Stomach (tissue), 4 donors: ENCODE results near the gene EIF4A3.

Source experiments
- EP300 ChIP-seq: sonication (generic); formaldehyde crosslinking; IDR thresholded peaks from one replicate; pipeline ENCODE4 v1.6.1; 2017; ENCODE audit warnings: antibody characterized with exemption
- POLR2A ChIP-seq, 4 donors: fragments of 450-650 bp; IDR thresholded peaks; one replicate each; pipeline ENCODE4 v1.6.1; 2016; ENCODE audit warnings: antibody characterized with exemption in 4 of 4, control low read depth in 2 of 4, mild to moderate bottlenecking in 1 of 4, moderate library complexity in 1 of 4
- TF ChIP-seq, protein P1 (sequence below), 7 experiments: fragments of 450-650 bp in 4 of 7; fragments of 200-600 bp in 3 of 7; sonication (generic) in 3 of 7; IDR thresholded peaks; one replicate each; pipeline ENCODE4 v1.5.1; 2016 to 2019; ENCODE audit warnings: antibody characterized with exemption in 7 of 7, control low read depth in 2 of 7, mild to moderate bottlenecking in 1 of 7

DNA sequence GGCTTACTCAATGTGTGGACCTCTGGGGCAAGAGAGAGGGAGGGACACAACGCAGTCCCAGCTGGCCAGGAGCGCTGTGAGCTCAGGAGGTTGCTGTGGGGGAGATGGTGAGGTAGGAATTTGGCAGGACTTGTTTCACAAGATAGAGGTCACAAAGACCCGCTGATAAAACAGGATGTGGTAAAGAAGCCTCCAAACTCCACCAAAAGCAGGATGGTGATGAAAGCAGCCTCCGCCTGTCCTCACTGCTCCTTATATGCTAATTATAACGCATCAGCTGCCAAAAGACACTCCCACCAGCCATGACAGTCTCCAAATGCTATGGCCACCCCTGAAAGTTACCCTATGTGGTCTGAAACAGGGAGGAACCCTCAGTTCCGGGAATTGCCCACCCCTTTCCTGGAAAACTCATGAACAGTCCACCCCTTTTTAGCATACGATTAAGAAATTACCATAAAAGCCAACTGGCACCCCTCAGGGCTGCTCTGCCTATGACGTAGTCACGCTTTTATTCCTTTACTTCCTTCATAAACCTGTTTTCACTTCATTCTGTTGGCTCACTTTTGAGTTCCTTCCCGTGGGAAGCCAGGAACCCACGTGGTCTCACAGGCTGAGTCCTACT is 5.3 kb upstream of the EIF4A3 start:
- TF ChIP-seq, protein P1, sequence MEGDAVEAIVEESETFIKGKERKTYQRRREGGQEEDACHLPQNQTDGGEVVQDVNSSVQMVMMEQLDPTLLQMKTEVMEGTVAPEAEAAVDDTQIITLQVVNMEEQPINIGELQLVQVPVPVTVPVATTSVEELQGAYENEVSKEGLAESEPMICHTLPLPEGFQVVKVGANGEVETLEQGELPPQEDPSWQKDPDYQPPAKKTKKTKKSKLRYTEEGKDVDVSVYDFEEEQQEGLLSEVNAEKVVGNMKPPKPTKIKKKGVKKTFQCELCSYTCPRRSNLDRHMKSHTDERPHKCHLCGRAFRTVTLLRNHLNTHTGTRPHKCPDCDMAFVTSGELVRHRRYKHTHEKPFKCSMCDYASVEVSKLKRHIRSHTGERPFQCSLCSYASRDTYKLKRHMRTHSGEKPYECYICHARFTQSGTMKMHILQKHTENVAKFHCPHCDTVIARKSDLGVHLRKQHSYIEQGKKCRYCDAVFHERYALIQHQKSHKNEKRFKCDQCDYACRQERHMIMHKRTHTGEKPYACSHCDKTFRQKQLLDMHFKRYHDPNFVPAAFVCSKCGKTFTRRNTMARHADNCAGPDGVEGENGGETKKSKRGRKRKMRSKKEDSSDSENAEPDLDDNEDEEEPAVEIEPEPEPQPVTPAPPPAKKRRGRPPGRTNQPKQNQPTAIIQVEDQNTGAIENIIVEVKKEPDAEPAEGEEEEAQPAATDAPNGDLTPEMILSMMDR (IDR thresholded peaks at IDR 0.05) = no peak
- TF ChIP-seq POLR2A (IDR thresholded peaks at IDR 0.05) = no peak
- no peak for TF ChIP-seq EP300
